MCF 10A (cell line): ENCODE results near the gene RIOK3. TPM values are rescaled to one million over a fixed set of nuclear protein-coding genes. Genes with fewer than 3 reads are reported as not detected.
"Not testable (repeated sequence)": the region's sequence is repeated elsewhere in the genome, so short reads cannot be mapped to it uniquely, and the experiment has no call there.

Experiments
- BruUV-seq: library from RNA; stranded (reverse); fragments of 400-500 nt; replicated peaks from 2 replicates; lab custom pipeline; 2021; lab: Mats Ljungman, UMichigan
- CTCF ChIA-PET: fragments of 300-600 bp; sonication (Branson Sonifier 250); formaldehyde crosslinking; extraction: SDS; loops from one replicate; lab custom pipeline; 2021; ENCODE audit warnings: antibody characterized with exemption, inconsistent platforms; lab: Yijun Ruan, JAX
- POLR2A ChIA-PET: fragments of 300-600, 350-650 bp; sonication (Branson Sonifier 250); formaldehyde crosslinking; extraction: SDS; loops from one replicate; lab custom pipeline; 2020; ENCODE audit warnings: antibody characterized with exemption, inconsistent platforms; lab: Yijun Ruan, JAX
- DNase-seq: peaks from one replicate; pipeline ENCODE4 v3.0.0-alpha.2; 2018; ENCODE audit not compliant: unreplicated experiment
- H3K27ac Mint-ChIP-seq: one replicate; pipeline ENCODE4 v1.8.0; 2022; ENCODE audit warnings: mild to moderate bottlenecking, low read depth, mixed read lengths; ENCODE audit not compliant: unreplicated experiment
- H3K27me3 Mint-ChIP-seq: one replicate; pipeline ENCODE4 v1.8.0; 2022; ENCODE audit warnings: mixed read lengths; ENCODE audit not compliant: insufficient read depth, unreplicated experiment
- H3K36me3 Mint-ChIP-seq: one replicate; pipeline ENCODE4 v1.8.0; 2022; ENCODE audit warnings: mild to moderate bottlenecking, moderate library complexity, mixed read lengths; ENCODE audit not compliant: insufficient read depth, unreplicated experiment
- H3K4me1 Mint-ChIP-seq: one replicate; pipeline ENCODE4 v1.8.0; 2022; ENCODE audit warnings: mixed read lengths; ENCODE audit not compliant: insufficient read depth, unreplicated experiment
- H3K4me3 Mint-ChIP-seq: one replicate; pipeline ENCODE4 v1.8.0; 2022; ENCODE audit warnings: mild to moderate bottlenecking, moderate library complexity, mixed read lengths; ENCODE audit not compliant: unreplicated experiment
- H3K9me3 Mint-ChIP-seq: one replicate; pipeline ENCODE4 v1.8.0; 2022; ENCODE audit warnings: mixed read lengths; ENCODE audit not compliant: unreplicated experiment
- intact Hi-C: fragments of 100-400 bp; cut with micrococcal nuclease; formaldehyde crosslinking; loops from 2 replicates; pipeline ENCODE4 v1.14.1; 2022
- total RNA-seq: library from RNA; stranded (reverse); gene quantifications from 2 replicates; pipeline ENCODE4 v1.2.3, GENCODE V29; 2022
- TF ChIP-seq, protein P1 (sequence below): fragments of 200-600 bp; IDR thresholded peaks from one replicate; pipeline ENCODE4 v1.8.0; 2022; ENCODE audit warnings: antibody characterized with exemption, mild to moderate bottlenecking; ENCODE audit not compliant: unreplicated experiment

The RIOK3 gene
- total RNA-seq, 1 experiment from 2014 or later: 97.1 TPM

DNA sequence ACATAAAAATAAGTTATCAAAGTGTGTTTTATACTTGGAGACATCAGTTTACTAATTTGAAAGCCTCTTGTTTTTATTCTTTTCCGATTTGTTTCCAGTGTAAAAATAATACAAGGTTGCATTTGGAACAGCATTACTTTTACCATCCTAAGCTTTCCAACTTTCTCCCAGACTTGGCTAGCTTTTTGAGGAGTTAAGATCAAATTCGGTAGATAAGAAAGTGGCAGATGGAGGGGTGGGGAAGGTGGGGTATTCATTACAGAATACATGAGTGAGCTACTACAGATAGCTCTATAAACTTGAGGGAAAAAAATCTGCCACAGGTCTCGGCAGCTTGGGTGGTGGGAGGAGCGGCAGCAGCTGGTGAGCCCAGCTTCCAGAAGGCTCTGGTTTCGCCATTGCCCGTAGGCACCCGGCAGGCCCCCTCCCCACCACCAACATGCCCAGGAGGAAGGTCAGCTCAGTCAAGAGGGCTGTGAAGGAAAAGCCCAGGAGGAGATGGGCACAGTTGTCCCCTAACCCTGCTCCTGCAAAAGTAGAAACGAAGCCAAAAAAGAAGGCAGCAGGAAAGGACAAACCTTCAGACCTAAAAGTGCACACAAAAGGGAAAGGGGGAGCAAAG, 31.6 kb downstream of the RIOK3 start:
- no peaks in the 10 kb centered on the region for H3K9me3 Mint-ChIP-seq
- no peak overlapping the region for H3K4me3 Mint-ChIP-seq
- BruUV-seq: no TSS peak
- H3K27me3 Mint-ChIP-seq: no peaks in the 10 kb centered on the region
- intact Hi-C loops: no loop called here
- TF ChIP-seq, protein P1, sequence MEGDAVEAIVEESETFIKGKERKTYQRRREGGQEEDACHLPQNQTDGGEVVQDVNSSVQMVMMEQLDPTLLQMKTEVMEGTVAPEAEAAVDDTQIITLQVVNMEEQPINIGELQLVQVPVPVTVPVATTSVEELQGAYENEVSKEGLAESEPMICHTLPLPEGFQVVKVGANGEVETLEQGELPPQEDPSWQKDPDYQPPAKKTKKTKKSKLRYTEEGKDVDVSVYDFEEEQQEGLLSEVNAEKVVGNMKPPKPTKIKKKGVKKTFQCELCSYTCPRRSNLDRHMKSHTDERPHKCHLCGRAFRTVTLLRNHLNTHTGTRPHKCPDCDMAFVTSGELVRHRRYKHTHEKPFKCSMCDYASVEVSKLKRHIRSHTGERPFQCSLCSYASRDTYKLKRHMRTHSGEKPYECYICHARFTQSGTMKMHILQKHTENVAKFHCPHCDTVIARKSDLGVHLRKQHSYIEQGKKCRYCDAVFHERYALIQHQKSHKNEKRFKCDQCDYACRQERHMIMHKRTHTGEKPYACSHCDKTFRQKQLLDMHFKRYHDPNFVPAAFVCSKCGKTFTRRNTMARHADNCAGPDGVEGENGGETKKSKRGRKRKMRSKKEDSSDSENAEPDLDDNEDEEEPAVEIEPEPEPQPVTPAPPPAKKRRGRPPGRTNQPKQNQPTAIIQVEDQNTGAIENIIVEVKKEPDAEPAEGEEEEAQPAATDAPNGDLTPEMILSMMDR: no peak
- ChIA-PET CTCF (interaction anchor here (0.7 to 1.3 kb wide), 2 partner anchors 20 to 1535 kb away, joined by 3 read pairs; no protein-coding TSS in a partner anchor), POLR2A (interaction anchor here (0.6 to 1.9 kb wide), 13 partner anchors 9 to 483 kb away, joined by 3 to 8 read pairs (median 4); partner anchors contain the start of gene RIOK3)
- peaks cover 17% of the 10 kb centered on the region for H3K4me1 Mint-ChIP-seq
- no peak for DNase-seq
- no peak overlapping the region for H3K27ac Mint-ChIP-seq
- H3K36me3 Mint-ChIP-seq: peaks cover 14% of the 10 kb centered on the region

GRCh38 chr18:23485386-23485785, 32.3 kb downstream of the RIOK3 start:
- Mint-ChIP-seq H3K4me1 (peaks cover 17% of the 10 kb centered on the region), H3K27ac (no peak overlapping the region), H3K4me3 (no peak overlapping the region), H3K36me3 (peaks cover 14% of the 10 kb centered on the region), H3K9me3 (no peaks in the 10 kb centered on the region), H3K27me3 (no peaks in the 10 kb centered on the region)
- BruUV-seq: no TSS peak
- intact Hi-C loops: no loop called here
- ChIA-PET POLR2A (interaction anchor here (0.7 to 1.9 kb wide), 7 partner anchors 11 to 100 kb away, joined by 3 to 8 read pairs (median 4); no protein-coding TSS in a partner anchor), CTCF (interaction anchor here (0.6 kb wide), 2 partner anchors 13 to 1662 kb away, joined by 3 to 5 read pairs; no protein-coding TSS in a partner anchor)
- no peak for DNase-seq
- TF ChIP-seq, protein P1: no peak

GRCh38 chr18:23487738-23488570, 34.9 kb downstream of the RIOK3 start:
- ChIA-PET POLR2A (interaction anchor here (0.6 to 2.2 kb wide), 6 partner anchors 8 to 98 kb away, joined by 3 to 12 read pairs (median 4); partner anchors contain the start of genes RIOK3 and RMC1), CTCF (interaction anchor here (0.6 to 2.0 kb wide), 3 partner anchors 10 to 218 kb away, joined by 3 to 12 read pairs (median 3); no protein-coding TSS in a partner anchor)
- intact Hi-C loops: no loop called here
- no peak for DNase-seq
- H3K9me3 Mint-ChIP-seq: no peaks in the 10 kb centered on the region
- H3K27ac Mint-ChIP-seq: no peak overlapping the region
- peaks cover 17% of the 10 kb centered on the region for H3K4me1 Mint-ChIP-seq
- no peaks in the 10 kb centered on the region for H3K27me3 Mint-ChIP-seq
- BruUV-seq: no TSS peak
- no peak overlapping the region for H3K4me3 Mint-ChIP-seq
- TF ChIP-seq, protein P1: no peak
- H3K36me3 Mint-ChIP-seq: peaks cover 5% of the 10 kb centered on the region

DNA sequence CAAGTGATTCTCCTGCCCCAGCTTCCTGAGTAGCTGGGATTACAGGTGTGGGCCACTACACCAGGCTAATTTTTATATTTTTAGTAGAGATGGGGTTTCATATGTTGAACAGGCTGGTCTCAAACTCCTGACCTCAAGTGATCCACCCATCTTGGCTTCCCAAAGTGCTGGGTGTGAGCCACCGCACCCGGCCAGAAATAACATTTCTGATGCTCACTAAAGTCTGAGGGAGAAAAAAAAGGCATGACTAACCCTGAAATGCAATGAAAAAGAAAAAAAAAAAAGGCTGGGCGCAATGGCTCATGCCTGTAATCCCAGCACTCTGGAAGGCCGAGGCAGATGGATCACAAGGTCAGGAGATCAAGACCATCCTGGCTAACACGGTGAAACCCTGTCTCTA, 36.5 kb downstream of the RIOK3 start:
- H3K27ac Mint-ChIP-seq, H3K9me3 Mint-ChIP-seq, H3K36me3 Mint-ChIP-seq, H3K27me3 Mint-ChIP-seq, POLR2A ChIA-PET, H3K4me3 Mint-ChIP-seq, intact Hi-C loops, BruUV-seq, DNase-seq: not testable (repeated sequence)
- CTCF ChIA-PET: interaction anchor here (0.6 kb wide), 1 partner anchor 188 kb away, joined by 3 read pairs; no protein-coding TSS in a partner anchor
- peaks cover 17% of the 10 kb centered on the region for H3K4me1 Mint-ChIP-seq
